Keratinocyte (primary cell): ENCODE data around the gene KIAA0930. TPM values are rescaled to one million over a fixed set of nuclear protein-coding genes. Genes with fewer than 3 reads are reported as not detected.

Experiments
- DNase-seq: peaks from one replicate; pipeline ENCODE4 v3.0.0-alpha.2; 2011; ENCODE audit warnings: low read depth, missing footprints, low spot score
- FAIRE-seq: peaks from 2 replicates; lab custom pipeline; 2011; peaks lifted over from hg19 to GRCh38; lab: Jason Lieb, UNC
- H2AFZ ChIP-seq: 2 replicates; pipeline ENCODE4 v1.6.0; 2012; ENCODE audit warnings: low read length, control low read depth, inconsistent platforms; ENCODE audit not compliant: control insufficient read depth
- H3K27ac ChIP-seq: 2 replicates; pipeline ENCODE4 v1.5.1; 2011; ENCODE audit warnings: low read length; ENCODE audit not compliant: control insufficient read depth, insufficient read depth
- H3K27me3 ChIP-seq: 3 replicates; pipeline ENCODE4 v1.6.0; 2011; ENCODE audit warnings: low read length; ENCODE audit not compliant: control insufficient read depth, insufficient read depth; ENCODE audit errors: extremely low read depth
- H3K36me3 ChIP-seq, 2 experiments: 2 replicates in 1 of 2; 3 replicates in 1 of 2; pipeline ENCODE4 v1.5.1; 2011; ENCODE audit warnings: low read length in 2 of 2, mild to moderate bottlenecking in 1 of 2; ENCODE audit not compliant: control insufficient read depth in 2 of 2, insufficient read depth in 2 of 2; ENCODE audit errors: extremely low read depth in 1 of 2
- H3K4me1 ChIP-seq: 3 replicates; pipeline ENCODE4 v1.5.1; 2011; ENCODE audit warnings: low read length; ENCODE audit not compliant: control insufficient read depth, insufficient read depth; ENCODE audit errors: extremely low read depth
- H3K4me2 ChIP-seq: 3 replicates; pipeline ENCODE4 v1.6.0; 2011; ENCODE audit warnings: low read depth, low read length; ENCODE audit not compliant: control insufficient read depth, insufficient read depth; ENCODE audit errors: extremely low read depth
- H3K4me3 ChIP-seq, 3 experiments: fragments of 200-600 bp in 1 of 3; sonication (generic) in 1 of 3; 2 replicates in 2 of 3; 3 replicates in 1 of 3; pipeline ENCODE4 v1.5.1; 2011 to 2016; ENCODE audit warnings: low read length in 3 of 3, mild to moderate bottlenecking in 3 of 3, control low read depth in 2 of 3, inconsistent platforms in 1 of 3, low read depth in 1 of 3, mixed read lengths in 1 of 3, mixed run types in 1 of 3, moderate library complexity in 1 of 3; ENCODE audit not compliant: control insufficient read depth in 2 of 3, insufficient read depth in 2 of 3; ENCODE audit errors: extremely low read depth in 1 of 3
- H3K79me2 ChIP-seq: 2 replicates; pipeline ENCODE4 v1.6.0; 2012; ENCODE audit warnings: low read length; ENCODE audit not compliant: control insufficient read depth, insufficient read depth
- H3K9ac ChIP-seq: 3 replicates; pipeline ENCODE4 v1.6.0; 2011; ENCODE audit warnings: low read length; ENCODE audit not compliant: control insufficient read depth, insufficient read depth; ENCODE audit errors: extremely low read depth
- H3K9me1 ChIP-seq: 3 replicates; pipeline ENCODE4 v1.6.0; 2011; ENCODE audit warnings: low read length; ENCODE audit not compliant: control insufficient read depth, insufficient read depth; ENCODE audit errors: extremely low read depth
- H3K9me3 ChIP-seq: 2 replicates; pipeline ENCODE4 v1.5.1; 2012; ENCODE audit warnings: low read depth, low read length; ENCODE audit not compliant: control insufficient read depth
- H4K20me1 ChIP-seq: 3 replicates; pipeline ENCODE4 v1.6.0; 2011; ENCODE audit warnings: low read length; ENCODE audit not compliant: control insufficient read depth, insufficient read depth; ENCODE audit errors: extremely low read depth
- EZH2 ChIP-seq: IDR thresholded peaks from one replicate; pipeline ENCODE4 v1.6.1; 2012; ENCODE audit warnings: inconsistent platforms, mild to moderate bottlenecking, low read length, moderate library complexity
- dilution Hi-C: fragments of 300-500 bp; cut with MboI; formaldehyde crosslinking; loops from one replicate; pipeline ENCODE4 v1.7.0; 2020; ENCODE audit warnings: low sequenced_read_pairs; ENCODE audit not compliant: extremely low pct_ligation_motif_present
- polyA plus RNA-seq, 5 experiments: library from polyadenylated mRNA; depleted of rRNA in 3 of 5; stranded (reverse) in 3 of 5; stranded (forward) in 1 of 5; unstranded in 1 of 5; fragments of >200 nt; gene quantifications; 1 replicate in 1 of 5; 2 replicates in 3 of 5; 3 replicates in 1 of 5; pipeline versions ENCODE4 v1.2.1 to v1.2.3, GENCODE V29; 2011 to 2012; ENCODE audit warnings: missing spikeins in 2 of 5, low read depth in 1 of 5, low replicate concordance in 1 of 5
- TF ChIP-seq, protein P1 (sequence below), 3 experiments: IDR thresholded peaks in 1 of 3; conservative IDR thresholded peaks in 1 of 3; optimal IDR thresholded peaks in 1 of 3; 2 replicates in 2 of 3; 3 replicates in 1 of 3; pipeline versions ENCODE3 to v1.5.1; 2011; ENCODE audit warnings: low read length in 3 of 3, mild to moderate bottlenecking in 3 of 3, moderate library complexity in 2 of 3, control low read depth in 1 of 3, inconsistent platforms in 1 of 3; ENCODE audit not compliant: insufficient read depth in 2 of 3; ENCODE audit errors: extremely low read depth in 1 of 3

The KIAA0930 gene
- polyA plus RNA-seq, 1 donor (not counting 4 experiments of a cell fraction or from before 2014, with no cell fraction given), result 115 TPM

DNA sequence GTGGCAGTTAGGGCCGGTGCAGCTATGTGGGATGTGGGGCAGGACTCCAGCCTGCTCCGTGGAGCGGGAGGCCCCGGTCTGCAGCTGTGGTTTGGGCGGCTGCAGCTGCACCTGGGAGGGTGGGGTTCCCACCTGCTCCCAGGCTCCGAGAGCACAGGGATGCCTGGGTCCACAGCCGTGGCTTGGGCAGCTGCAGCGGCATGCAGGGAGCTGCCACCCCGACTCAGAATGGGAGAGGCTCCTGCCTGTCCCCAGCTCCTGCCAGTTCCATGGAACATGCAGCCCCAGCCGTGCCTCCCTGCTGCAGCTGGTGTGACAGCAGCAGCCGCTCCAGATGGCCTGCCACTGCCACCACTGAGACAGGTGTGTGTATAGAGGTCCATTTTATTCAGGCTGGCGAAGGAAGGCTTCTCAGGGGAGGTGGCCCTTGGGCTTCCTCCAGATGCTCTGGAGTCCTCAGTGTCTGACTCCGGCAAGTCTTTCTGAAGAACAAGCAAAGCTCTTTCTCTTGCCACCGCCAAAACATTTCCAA lies 22.3 kb upstream of the KIAA0930 start:
- no peaks in the 10 kb centered on the region for H4K20me1 ChIP-seq
- no peaks in the 10 kb centered on the region for H3K9me3 ChIP-seq
- no peak for TF ChIP-seq EZH2
- TF ChIP-seq, protein P1, sequence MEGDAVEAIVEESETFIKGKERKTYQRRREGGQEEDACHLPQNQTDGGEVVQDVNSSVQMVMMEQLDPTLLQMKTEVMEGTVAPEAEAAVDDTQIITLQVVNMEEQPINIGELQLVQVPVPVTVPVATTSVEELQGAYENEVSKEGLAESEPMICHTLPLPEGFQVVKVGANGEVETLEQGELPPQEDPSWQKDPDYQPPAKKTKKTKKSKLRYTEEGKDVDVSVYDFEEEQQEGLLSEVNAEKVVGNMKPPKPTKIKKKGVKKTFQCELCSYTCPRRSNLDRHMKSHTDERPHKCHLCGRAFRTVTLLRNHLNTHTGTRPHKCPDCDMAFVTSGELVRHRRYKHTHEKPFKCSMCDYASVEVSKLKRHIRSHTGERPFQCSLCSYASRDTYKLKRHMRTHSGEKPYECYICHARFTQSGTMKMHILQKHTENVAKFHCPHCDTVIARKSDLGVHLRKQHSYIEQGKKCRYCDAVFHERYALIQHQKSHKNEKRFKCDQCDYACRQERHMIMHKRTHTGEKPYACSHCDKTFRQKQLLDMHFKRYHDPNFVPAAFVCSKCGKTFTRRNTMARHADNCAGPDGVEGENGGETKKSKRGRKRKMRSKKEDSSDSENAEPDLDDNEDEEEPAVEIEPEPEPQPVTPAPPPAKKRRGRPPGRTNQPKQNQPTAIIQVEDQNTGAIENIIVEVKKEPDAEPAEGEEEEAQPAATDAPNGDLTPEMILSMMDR (optimal IDR thresholded peaks at IDR 0.05 in 1 of 3, IDR thresholded peaks at IDR 0.05 in 1 of 3, conservative IDR thresholded peaks at IDR 0.05 in 1 of 3; ENCODE audit: extremely low read depth in 1 of 3, insufficient read depth in 2 of 3, low read length in 3 of 3), result no peak
- no peaks in the 10 kb centered on the region for H3K36me3 ChIP-seq
- DNase-seq, result no peak
- peaks cover 14% of the 10 kb centered on the region for H3K4me1 ChIP-seq
- no peak overlapping the region for H3K4me3 ChIP-seq
- H3K9me1 ChIP-seq, result no peaks in the 10 kb centered on the region
- H3K4me2 ChIP-seq, result no peak overlapping the region
- no peak overlapping the region for H3K27ac ChIP-seq
- H3K9ac ChIP-seq, result no peak overlapping the region
- dilution Hi-C loops, result no loop called here
- H2AFZ ChIP-seq, result no peak overlapping the region
- H3K79me2 ChIP-seq, result no peaks in the 10 kb centered on the region
- H3K27me3 ChIP-seq, result peaks cover 11% of the 10 kb centered on the region
- no peak for FAIRE-seq

DNA sequence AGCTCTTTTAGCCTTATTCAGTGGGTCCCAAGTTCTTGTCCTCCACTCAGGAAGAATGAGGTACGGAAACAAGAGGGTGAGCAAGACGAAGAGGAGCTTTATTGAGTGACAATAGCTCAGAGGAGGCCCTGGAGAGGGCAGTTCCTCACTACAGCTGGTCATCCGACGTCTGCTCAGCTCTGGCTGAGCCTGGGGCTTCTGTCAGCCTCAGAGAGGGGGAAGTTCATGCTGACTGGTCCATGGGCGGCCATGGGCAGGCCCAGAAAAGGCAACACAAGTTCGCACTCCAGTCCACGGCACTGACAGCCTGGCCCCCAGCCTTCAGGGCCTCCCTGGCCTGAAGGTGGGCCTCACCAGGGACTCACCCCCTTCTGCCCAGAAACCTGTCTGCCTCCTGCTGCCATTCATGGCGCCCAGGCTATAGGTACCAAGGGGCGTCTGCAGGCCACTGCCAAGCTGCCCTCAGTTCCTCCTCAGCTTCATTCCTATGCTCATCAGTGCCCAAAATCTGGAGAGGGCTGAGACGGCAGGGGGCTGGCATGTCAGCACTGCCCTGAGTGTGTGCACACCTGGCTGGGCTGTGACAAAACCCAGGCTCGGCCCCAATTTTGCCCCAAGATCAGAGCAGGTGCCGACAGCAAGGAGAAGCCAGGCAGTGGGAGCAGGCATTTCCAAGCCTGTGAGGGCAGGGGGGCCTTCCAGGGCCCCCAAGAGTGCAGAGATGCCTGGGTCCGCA lies 21.7 kb upstream of the KIAA0930 start:
- H3K79me2 ChIP-seq, result no peaks in the 10 kb centered on the region
- FAIRE-seq (no peak), DNase-seq (no peak)
- no peaks in the 10 kb centered on the region for H3K36me3 ChIP-seq
- no peak overlapping the region for H3K4me3 ChIP-seq
- H3K27me3 ChIP-seq, result peaks cover 11% of the 10 kb centered on the region
- TF ChIP-seq, protein P1 (optimal IDR thresholded peaks at IDR 0.05 in 1 of 3, IDR thresholded peaks at IDR 0.05 in 1 of 3, conservative IDR thresholded peaks at IDR 0.05 in 1 of 3; ENCODE audit: extremely low read depth in 1 of 3, insufficient read depth in 2 of 3, low read length in 3 of 3), result no peak
- no peaks in the 10 kb centered on the region for H3K9me1 ChIP-seq
- no peaks in the 10 kb centered on the region for H4K20me1 ChIP-seq
- H3K4me1 ChIP-seq, result peaks cover 14% of the 10 kb centered on the region
- H2AFZ ChIP-seq, result no peak overlapping the region
- dilution Hi-C loops, result no loop called here
- H3K27ac ChIP-seq, result no peak overlapping the region
- H3K4me2 ChIP-seq, result no peak overlapping the region
- H3K9ac ChIP-seq, result no peak overlapping the region
- H3K9me3 ChIP-seq, result no peaks in the 10 kb centered on the region
